Lower leg skin (tissue), 3 donors: ENCODE measurements around the gene AOC2.

Experiments
- POLR2A ChIP-seq, 2 donors: fragments of 450-650 bp; IDR thresholded peaks; one replicate each; pipeline ENCODE4 v1.6.1; 2016 to 2017; ENCODE audit warnings: antibody characterized with exemption in 2 of 2, mild to moderate bottlenecking in 1 of 2, moderate library complexity in 1 of 2
- TF ChIP-seq, protein P1 (sequence below), 3 donors: fragments of 450-650 bp; IDR thresholded peaks; one replicate each; pipeline ENCODE4 v1.5.1; 2016; ENCODE audit warnings: antibody characterized with exemption in 3 of 3, mild to moderate bottlenecking in 3 of 3, moderate library complexity in 2 of 3

DNA sequence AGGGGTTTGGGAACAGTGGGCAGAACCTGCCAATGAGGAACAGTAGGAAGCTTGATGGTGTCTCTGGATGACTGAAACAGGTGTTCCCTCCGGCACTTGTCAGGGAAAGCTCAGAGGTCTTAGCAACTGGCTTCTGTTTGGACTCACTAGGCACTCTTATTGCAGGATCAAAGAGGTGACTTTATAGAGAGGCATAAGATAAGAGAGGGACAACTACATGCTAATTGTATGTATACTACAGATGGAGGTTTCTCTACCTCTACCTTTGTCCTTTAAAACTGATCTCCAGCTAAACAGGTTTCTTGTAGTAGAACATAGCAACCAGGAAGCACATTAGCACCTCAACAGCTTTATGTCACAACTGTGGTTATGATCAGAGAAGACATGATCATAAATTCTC is 38.1 kb upstream of the AOC2 start:
- TF ChIP-seq, protein P1, sequence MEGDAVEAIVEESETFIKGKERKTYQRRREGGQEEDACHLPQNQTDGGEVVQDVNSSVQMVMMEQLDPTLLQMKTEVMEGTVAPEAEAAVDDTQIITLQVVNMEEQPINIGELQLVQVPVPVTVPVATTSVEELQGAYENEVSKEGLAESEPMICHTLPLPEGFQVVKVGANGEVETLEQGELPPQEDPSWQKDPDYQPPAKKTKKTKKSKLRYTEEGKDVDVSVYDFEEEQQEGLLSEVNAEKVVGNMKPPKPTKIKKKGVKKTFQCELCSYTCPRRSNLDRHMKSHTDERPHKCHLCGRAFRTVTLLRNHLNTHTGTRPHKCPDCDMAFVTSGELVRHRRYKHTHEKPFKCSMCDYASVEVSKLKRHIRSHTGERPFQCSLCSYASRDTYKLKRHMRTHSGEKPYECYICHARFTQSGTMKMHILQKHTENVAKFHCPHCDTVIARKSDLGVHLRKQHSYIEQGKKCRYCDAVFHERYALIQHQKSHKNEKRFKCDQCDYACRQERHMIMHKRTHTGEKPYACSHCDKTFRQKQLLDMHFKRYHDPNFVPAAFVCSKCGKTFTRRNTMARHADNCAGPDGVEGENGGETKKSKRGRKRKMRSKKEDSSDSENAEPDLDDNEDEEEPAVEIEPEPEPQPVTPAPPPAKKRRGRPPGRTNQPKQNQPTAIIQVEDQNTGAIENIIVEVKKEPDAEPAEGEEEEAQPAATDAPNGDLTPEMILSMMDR (IDR thresholded peaks at IDR 0.05): no peak
- no peak for TF ChIP-seq POLR2A (IDR thresholded peaks at IDR 0.05)
